DOHH2 (cell line): Measurements from ENCODE around the gene CNKSR3.

Experiments
- H3F3A ChIP-seq: fragments of 200-600 bp; sonication (generic), shearing (Covaris generic); 2 replicates; pipeline ENCODE4 v1.6.0; 2016; ENCODE audit warnings: antibody characterized with exemption, mild to moderate bottlenecking; ENCODE audit not compliant: control insufficient read depth, insufficient read depth
- H3K27ac ChIP-seq: fragments of 200-600 bp; sonication (generic); 2 replicates; pipeline ENCODE4 v1.5.1; 2014; ENCODE audit warnings: low read depth, mild to moderate bottlenecking, low read length, moderate library complexity
- H3K27me3 ChIP-seq: fragments of 200-600 bp; sonication (generic); 2 replicates; pipeline ENCODE4 v1.6.1; 2014; ENCODE audit warnings: mild to moderate bottlenecking, low read length, mixed read lengths; ENCODE audit not compliant: control insufficient read depth
- H3K36me3 ChIP-seq: fragments of 200-600 bp; sonication (generic); 2 replicates; pipeline ENCODE4 v1.6.1; 2014; ENCODE audit warnings: mild to moderate bottlenecking, low read length, moderate library complexity, mixed read lengths; ENCODE audit not compliant: control insufficient read depth
- H3K4me1 ChIP-seq: fragments of 200-600 bp; sonication (generic); 2 replicates; pipeline ENCODE4 v1.6.1; 2014; ENCODE audit warnings: mild to moderate bottlenecking, low read length, mixed read lengths; ENCODE audit not compliant: control insufficient read depth
- H3K4me2 ChIP-seq: fragments of 200-600 bp; sonication (generic); 2 replicates; pipeline ENCODE4 v1.6.0; 2014; ENCODE audit warnings: mild to moderate bottlenecking, low read length, moderate library complexity
- H3K4me3 ChIP-seq: fragments of 200-600 bp; sonication (generic); 2 replicates; pipeline ENCODE4 v1.5.1; 2014; ENCODE audit warnings: mild to moderate bottlenecking, low read length, mixed read lengths
- H3K79me2 ChIP-seq: fragments of 200-600 bp; sonication (generic); 2 replicates; pipeline ENCODE4 v1.6.1; 2014; ENCODE audit warnings: mild to moderate bottlenecking, low read length, mixed read lengths; ENCODE audit not compliant: control insufficient read depth
- H3K9me2 ChIP-seq: fragments of 200-600 bp; sonication (generic); replicated peaks from 2 replicates; pipeline ENCODE4 v1.6.1; 2014; ENCODE audit warnings: mild to moderate bottlenecking, low read length, mixed read lengths; ENCODE audit not compliant: control insufficient read depth
- H3K9me3 ChIP-seq: fragments of 200-600 bp; sonication (generic); 2 replicates; pipeline ENCODE4 v1.6.1; 2014; ENCODE audit warnings: antibody characterized with exemption, low read length, mixed read lengths; ENCODE audit not compliant: control insufficient read depth, insufficient read depth
- H4K20me1 ChIP-seq: fragments of 200-600 bp; sonication (generic); 2 replicates; pipeline ENCODE4 v1.6.0; 2014; ENCODE audit warnings: low read depth, mild to moderate bottlenecking, antibody characterized with exemption, low read length, moderate library complexity; ENCODE audit not compliant: control insufficient read depth, insufficient read depth
- EZH2phosphoT487 ChIP-seq: fragments of 200-600 bp; sonication (generic); IDR thresholded peaks from 2 replicates; pipeline ENCODE4 v1.6.1; 2017; ENCODE audit warnings: borderline replicate concordance, mild to moderate bottlenecking, antibody characterized with exemption, low read length, moderate library complexity, mixed read lengths
- TF ChIP-seq, protein P1 (sequence below): fragments of 200-600 bp; sonication (generic); IDR thresholded peaks from one replicate; pipeline ENCODE4 v1.5.1; 2014; ENCODE audit warnings: antibody characterized with exemption, mild to moderate bottlenecking, low read depth, low read length; ENCODE audit not compliant: poor library complexity, severe bottlenecking

Gene CNKSR3

DNA sequence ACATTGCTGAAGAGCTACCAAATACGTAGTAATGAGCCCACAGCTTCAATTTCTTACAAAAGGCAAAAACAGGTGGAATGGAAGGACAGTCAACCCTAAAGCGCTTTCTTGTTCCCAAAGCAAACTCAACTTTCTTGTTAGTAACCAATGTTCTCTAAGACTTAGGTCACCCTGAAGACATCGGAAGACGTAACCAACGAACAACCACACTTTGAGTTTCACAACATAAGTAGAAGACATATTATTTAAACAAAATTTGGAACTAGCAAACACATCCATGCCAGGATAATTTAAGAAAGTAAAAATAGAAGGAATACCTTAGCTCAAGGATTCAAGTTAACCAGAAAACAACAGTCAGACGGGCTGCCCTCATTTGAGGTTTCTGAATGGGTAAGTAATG, 51.0 kb downstream of the CNKSR3 start:
- TF ChIP-seq, protein P1, sequence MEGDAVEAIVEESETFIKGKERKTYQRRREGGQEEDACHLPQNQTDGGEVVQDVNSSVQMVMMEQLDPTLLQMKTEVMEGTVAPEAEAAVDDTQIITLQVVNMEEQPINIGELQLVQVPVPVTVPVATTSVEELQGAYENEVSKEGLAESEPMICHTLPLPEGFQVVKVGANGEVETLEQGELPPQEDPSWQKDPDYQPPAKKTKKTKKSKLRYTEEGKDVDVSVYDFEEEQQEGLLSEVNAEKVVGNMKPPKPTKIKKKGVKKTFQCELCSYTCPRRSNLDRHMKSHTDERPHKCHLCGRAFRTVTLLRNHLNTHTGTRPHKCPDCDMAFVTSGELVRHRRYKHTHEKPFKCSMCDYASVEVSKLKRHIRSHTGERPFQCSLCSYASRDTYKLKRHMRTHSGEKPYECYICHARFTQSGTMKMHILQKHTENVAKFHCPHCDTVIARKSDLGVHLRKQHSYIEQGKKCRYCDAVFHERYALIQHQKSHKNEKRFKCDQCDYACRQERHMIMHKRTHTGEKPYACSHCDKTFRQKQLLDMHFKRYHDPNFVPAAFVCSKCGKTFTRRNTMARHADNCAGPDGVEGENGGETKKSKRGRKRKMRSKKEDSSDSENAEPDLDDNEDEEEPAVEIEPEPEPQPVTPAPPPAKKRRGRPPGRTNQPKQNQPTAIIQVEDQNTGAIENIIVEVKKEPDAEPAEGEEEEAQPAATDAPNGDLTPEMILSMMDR = no peak
- no peak for TF ChIP-seq EZH2phosphoT487
- Histone ChIP-seq H3K27ac (no peak overlapping the region), H3K79me2 (no peaks in the 10 kb centered on the region), H3K4me1 (no peaks in the 10 kb centered on the region), H3K27me3 (no peaks in the 10 kb centered on the region), H3K4me3 (no peak overlapping the region), H3K9me2 (no peaks in the 10 kb centered on the region), H4K20me1 (no peaks in the 10 kb centered on the region), H3K36me3 (no peaks in the 10 kb centered on the region), H3F3A (no peaks in the 10 kb centered on the region), H3K9me3 (no peaks in the 10 kb centered on the region), H3K4me2 (no peak overlapping the region)

DNA sequence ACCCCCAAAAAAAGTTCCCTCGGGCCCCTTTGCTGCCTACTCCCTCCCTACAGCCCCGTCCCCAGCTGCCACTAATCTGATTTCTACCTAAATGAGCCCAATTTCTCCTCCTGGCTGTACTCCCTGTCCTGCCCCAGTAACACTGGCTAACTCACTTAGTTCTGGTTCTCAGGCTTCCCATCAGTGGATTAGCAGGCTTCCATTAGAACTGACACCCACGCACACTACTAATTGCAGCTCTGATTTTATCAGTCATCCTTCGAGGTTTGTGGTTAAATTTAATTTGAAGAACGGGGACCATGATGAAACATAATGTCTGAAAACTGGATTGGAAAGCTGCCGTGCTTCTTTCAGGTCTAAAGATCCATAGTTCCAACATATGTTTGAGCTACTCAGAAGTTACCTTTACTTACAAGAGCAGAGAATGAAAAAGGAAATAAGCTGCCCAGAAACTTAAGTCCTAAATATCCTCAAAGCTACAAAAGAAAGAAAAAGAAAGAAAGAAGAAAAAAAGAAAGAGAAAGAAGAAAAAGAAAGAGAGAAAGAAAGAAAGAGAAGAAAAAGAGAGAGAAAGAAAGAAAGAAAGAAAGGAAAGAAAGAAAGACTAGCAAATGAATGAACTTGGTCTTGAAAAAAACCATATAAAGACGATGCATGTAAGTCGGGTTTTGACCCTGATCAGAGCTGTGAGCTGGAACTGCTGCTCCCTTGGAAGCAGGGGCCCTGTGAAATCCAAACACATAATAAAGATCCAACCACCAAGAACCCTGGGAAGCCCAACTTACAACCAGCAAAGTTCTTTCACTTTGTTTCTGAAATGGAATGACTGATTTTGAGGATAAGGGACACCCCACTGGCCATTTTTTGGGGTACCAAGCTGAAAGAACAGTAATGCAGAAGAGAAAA, 51.7 kb downstream of the CNKSR3 start:
- Histone ChIP-seq H3K4me2 (no peak overlapping the region), H3K9me2 (no peaks in the 10 kb centered on the region), H3K4me3 (no peak overlapping the region), H3K27ac (no peak overlapping the region), H3F3A (no peaks in the 10 kb centered on the region), H3K4me1 (no peaks in the 10 kb centered on the region), H3K9me3 (no peaks in the 10 kb centered on the region), H3K79me2 (no peaks in the 10 kb centered on the region), H3K27me3 (no peaks in the 10 kb centered on the region), H4K20me1 (no peaks in the 10 kb centered on the region), H3K36me3 (no peaks in the 10 kb centered on the region)
- no peak for TF ChIP-seq EZH2phosphoT487
- TF ChIP-seq, protein P1 = no peak

DNA sequence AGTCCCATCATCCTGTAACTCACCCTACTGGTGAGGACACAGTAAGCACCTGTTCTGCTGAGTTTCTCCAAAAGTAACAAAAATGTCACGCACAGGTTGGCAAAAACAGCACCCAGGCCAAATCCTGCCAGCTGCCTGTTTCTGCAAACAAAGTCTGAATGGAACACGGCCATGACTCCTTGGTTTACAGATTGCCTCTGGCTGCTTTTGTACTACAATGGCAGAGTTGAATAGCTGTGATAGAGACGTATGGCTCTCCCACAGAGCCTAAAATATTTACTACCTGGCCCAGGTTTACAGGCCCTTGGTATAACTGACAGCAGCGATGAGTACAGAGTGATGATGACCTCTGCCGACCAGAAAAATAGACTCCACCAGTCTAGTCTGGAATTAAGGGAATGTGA, 52.6 kb downstream of the CNKSR3 start:
- TF ChIP-seq EZH2phosphoT487 = no peak
- TF ChIP-seq, protein P1 = no peak
- Histone ChIP-seq H3K4me2 (no peak overlapping the region), H3K27me3 (no peaks in the 10 kb centered on the region), H4K20me1 (no peaks in the 10 kb centered on the region), H3K9me3 (no peaks in the 10 kb centered on the region), H3K36me3 (no peaks in the 10 kb centered on the region), H3K4me3 (no peak overlapping the region), H3K27ac (no peak overlapping the region), H3K79me2 (no peaks in the 10 kb centered on the region), H3K9me2 (no peaks in the 10 kb centered on the region), H3F3A (no peaks in the 10 kb centered on the region), H3K4me1 (no peaks in the 10 kb centered on the region)
